CD14-positive monocyte (primary cell): Measurements from ENCODE around the gene RBM12. TPM values are rescaled to one million over a fixed set of nuclear protein-coding genes. Genes with fewer than 3 reads are reported as not detected.
A peak's percentile ranks its signal among the peaks of the same experiment; 100 is the strongest.

Experiments
- DNase-seq, 3 donors: peaks; one replicate each; pipeline ENCODE4 v3.0.0-alpha.2; 2011 to 2022
- H2AFZ ChIP-seq: 2 replicates; pipeline ENCODE4 v1.6.0; 2012; ENCODE audit warnings: mild to moderate bottlenecking, low read depth, low read length, inconsistent platforms; ENCODE audit not compliant: insufficient read depth, poor library complexity, severe bottlenecking
- H3K27ac ChIP-seq, 2 donors: 1 replicate in 1 of 2; 2 replicates in 1 of 2; pipeline ENCODE4 v1.5.1; 2012 to 2013; ENCODE audit warnings: low read length in 2 of 2, control low read depth in 1 of 2, inconsistent platforms in 1 of 2, low read depth in 1 of 2, mild to moderate bottlenecking in 1 of 2
- H3K27me3 ChIP-seq, 2 donors: one replicate each; pipeline versions ENCODE4 v1.6.0 to v1.6.1; 2011 to 2013; ENCODE audit warnings: low read length in 2 of 2; ENCODE audit not compliant: control insufficient read depth in 2 of 2, insufficient read depth in 2 of 2
- H3K36me3 ChIP-seq, 2 donors: replicated peaks in 1 of 2; 1 replicate in 1 of 2; 2 replicates in 1 of 2; pipeline versions ENCODE4 v1.5.1 to v1.6.1; 2012 to 2013; ENCODE audit warnings: low read length in 2 of 2, control low read depth in 1 of 2, inconsistent platforms in 1 of 2, mild to moderate bottlenecking in 1 of 2; ENCODE audit not compliant: insufficient read depth in 2 of 2, control insufficient read depth in 1 of 2
- H3K4me1 ChIP-seq, 2 donors: 1 replicate in 1 of 2; 2 replicates in 1 of 2; pipeline versions ENCODE4 v1.5.1 to v1.6.1; 2012 to 2013; ENCODE audit warnings: low read length in 2 of 2, control low read depth in 1 of 2, inconsistent platforms in 1 of 2, mild to moderate bottlenecking in 1 of 2, moderate library complexity in 1 of 2; ENCODE audit not compliant: insufficient read depth in 2 of 2, control insufficient read depth in 1 of 2
- H3K4me2 ChIP-seq: replicated peaks from 2 replicates; pipeline ENCODE3; 2012; ENCODE audit warnings: low read length, moderate library complexity, mild to moderate bottlenecking; ENCODE audit not compliant: poor library complexity, severe bottlenecking; ENCODE audit errors: extremely low read depth
- H3K4me3 ChIP-seq, 3 experiments: fragments of 200-600 bp in 1 of 3; sonication (generic) in 1 of 3; replicated peaks in 1 of 3; 1 replicate in 2 of 3; 2 replicates in 1 of 3; pipeline ENCODE4 v1.5.1; 2011 to 2013; ENCODE audit warnings: low read length in 3 of 3, mild to moderate bottlenecking in 3 of 3, control low read depth in 2 of 3, low read depth in 2 of 3, inconsistent platforms in 1 of 3, moderate library complexity in 1 of 3
- H3K79me2 ChIP-seq: 2 replicates; pipeline ENCODE4 v1.6.0; 2012; ENCODE audit warnings: mild to moderate bottlenecking, control low read depth, inconsistent platforms, low read length, moderate library complexity; ENCODE audit not compliant: insufficient read depth
- H3K9ac ChIP-seq: 2 replicates; pipeline ENCODE4 v1.6.0; 2017; ENCODE audit warnings: low read length, mild to moderate bottlenecking; ENCODE audit not compliant: insufficient read depth, poor library complexity, severe bottlenecking
- H3K9me3 ChIP-seq, 2 donors: replicated peaks in 1 of 2; 1 replicate in 1 of 2; 2 replicates in 1 of 2; pipeline versions ENCODE4 v1.5.1 to v1.6.1; 2012 to 2013; ENCODE audit warnings: low read length in 2 of 2, control low read depth in 1 of 2; ENCODE audit not compliant: control insufficient read depth in 1 of 2, insufficient read depth in 1 of 2
- H4K20me1 ChIP-seq: 2 replicates; pipeline ENCODE4 v1.6.0; 2012; ENCODE audit warnings: mild to moderate bottlenecking, low read length, control low read depth, moderate library complexity; ENCODE audit not compliant: insufficient read depth
- H3K27ac Mint-ChIP-seq, 7 donors: one replicate each; pipeline ENCODE4 v1.8.0; 2020; ENCODE audit warnings: mild to moderate bottlenecking in 7 of 7, mixed read lengths in 7 of 7, moderate library complexity in 6 of 7, inconsistent platforms in 2 of 7
- H3K27me3 Mint-ChIP-seq, 3 donors: one replicate each; pipeline ENCODE4 v1.8.0; 2021 to 2022; ENCODE audit warnings: low read depth in 3 of 3, mild to moderate bottlenecking in 3 of 3, mixed read lengths in 3 of 3, moderate library complexity in 3 of 3, inconsistent platforms in 1 of 3
- H3K36me3 Mint-ChIP-seq, 2 donors: one replicate each; pipeline ENCODE4 v1.8.0; 2020; ENCODE audit warnings: mixed read lengths in 2 of 2, inconsistent platforms in 1 of 2, mild to moderate bottlenecking in 1 of 2
- H3K4me1 Mint-ChIP-seq: one replicate; pipeline ENCODE4 v1.8.0; 2020; ENCODE audit warnings: mild to moderate bottlenecking, mixed read lengths
- H3K4me3 Mint-ChIP-seq, 2 donors: one replicate each; pipeline ENCODE4 v1.8.0; 2020; ENCODE audit warnings: mild to moderate bottlenecking in 2 of 2, mixed read lengths in 2 of 2, moderate library complexity in 1 of 2
- H3K9me3 Mint-ChIP-seq, 7 donors: one replicate each; pipeline ENCODE4 v1.8.0; 2020 to 2022; ENCODE audit warnings: mixed read lengths in 7 of 7, mild to moderate bottlenecking in 6 of 7, moderate library complexity in 6 of 7, inconsistent platforms in 2 of 7
- WGBS: methylation state at CpG from one replicate; pipeline ENCODE4 v1.1.5; 2013; ENCODE audit warnings: missing lambda C conversion rate; ENCODE audit not compliant: insufficient coverage; 5-methylcytosine and 5-hydroxymethylcytosine counted together
- intact Hi-C, 2 donors: fragments of 100-400 bp; cut with micrococcal nuclease; formaldehyde crosslinking; loops; one replicate each; pipeline versions ENCODE4 v1.15.0 to v1.15.1; 2023
- polyA plus RNA-seq, 3 donors: library from polyadenylated mRNA; depleted of rRNA in 1 of 3; unstranded in 2 of 3; stranded (reverse) in 1 of 3; fragments of 300-500 nt in 2 of 3; fragments of >200 nt in 1 of 3; fragmentation: Illumina TruSeq in 2 of 3; gene quantifications; 1 replicate in 2 of 3; 2 replicates in 1 of 3; pipeline ENCODE4 v1.2.3, GENCODE V29; 2012 to 2021
- TF ChIP-seq, protein P1 (sequence below): fragments of 200-600 bp; IDR thresholded peaks from one replicate; pipeline ENCODE4 v1.8.0; 2022; ENCODE audit warnings: antibody characterized with exemption, mild to moderate bottlenecking

Gene RBM12
- polyA plus RNA-seq, 3 donors = 21.5 to 32.8 (median 30.4) TPM

DNA sequence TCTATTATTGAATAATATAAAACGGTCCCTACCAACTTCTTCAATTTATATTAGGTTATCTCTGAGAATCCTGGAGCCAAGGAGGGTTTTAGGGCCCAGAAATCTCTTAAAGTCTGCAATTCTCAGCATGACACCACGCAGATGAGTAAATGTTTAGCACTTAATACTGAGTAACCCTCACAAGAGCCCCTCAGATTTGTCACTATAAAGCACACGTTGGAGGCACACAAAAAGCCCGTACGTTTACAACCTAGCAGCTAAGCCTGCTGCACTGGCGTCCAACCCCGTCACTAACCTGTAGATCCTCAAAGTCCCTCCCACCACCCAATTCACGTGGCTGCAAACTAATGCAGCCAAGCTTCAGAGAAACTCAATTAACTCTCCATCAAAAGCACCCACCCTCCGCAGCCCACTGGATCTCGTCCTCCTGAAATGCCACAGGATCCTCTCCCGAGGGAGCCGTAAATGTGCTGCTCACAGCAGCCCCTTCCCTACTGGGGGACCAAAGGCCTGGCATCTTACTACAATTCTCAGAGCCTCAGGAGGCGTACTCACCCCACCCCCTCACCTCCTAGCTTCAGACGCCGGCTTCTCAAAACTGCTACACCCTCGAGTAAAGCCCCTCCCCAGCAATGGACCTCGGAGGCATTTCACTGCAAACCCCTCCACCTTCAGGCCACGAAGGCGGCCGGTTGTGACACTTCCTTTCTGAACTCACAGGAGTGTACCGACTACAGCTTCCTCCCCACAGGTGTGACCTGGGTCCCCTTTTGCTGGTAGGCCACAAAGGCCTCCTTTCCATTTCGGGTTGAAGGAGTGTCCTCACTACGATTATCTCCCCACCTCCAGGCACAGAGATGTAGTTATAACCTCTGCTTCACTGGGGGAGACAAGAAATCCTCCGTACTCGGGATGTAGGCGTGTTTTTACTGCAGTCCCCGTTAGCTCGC lies 909 bp downstream of the RBM12 start:
- Histone ChIP-seq H3K4me1 (peaks cover 33 to 37% of the 10 kb centered on the region in 2 donors), H3K4me3 (peak overlapping the region; percentile 74 to 85 (median 85)), H2AFZ (peak overlapping the region; percentile 87), H4K20me1 (peaks cover 28% of the 10 kb centered on the region), H3K9me3 (no peaks in the 10 kb centered on the region), H3K27ac (peak overlapping the region; percentile 88 to 97), H3K9ac (peak overlapping the region; percentile 97), H3K4me2 (peak overlapping the region; percentile 90), H3K36me3 (peaks cover 6 to 7% of the 10 kb centered on the region in 2 donors), H3K79me2 (peaks cover 63% of the 10 kb centered on the region), H3K27me3 (no peaks in the 10 kb centered on the region)
- peaks cover 8 to 10% of the 10 kb centered on the region in 2 donors for H3K36me3 Mint-ChIP-seq
- peak overlapping the region; percentile 88 to 96 for H3K4me3 Mint-ChIP-seq
- intact Hi-C loops = loop anchor here (2.0 to 10.0 kb wide), 2 partner anchors 47 to 49 kb away; partner anchors contain the start of gene SPAG4 (in 1 of the 2)
- H3K9me3 Mint-ChIP-seq = peaks cover 0 to 3% (median 0%) of the 10 kb centered on the region in 7 donors
- peak; percentile 12 to 48 (median 26) for DNase-seq
- H3K27me3 Mint-ChIP-seq = no peaks in the 10 kb centered on the region
- WGBS = under 1% methylated on average over 27 of the region's 28 CpGs
- TF ChIP-seq, protein P1, sequence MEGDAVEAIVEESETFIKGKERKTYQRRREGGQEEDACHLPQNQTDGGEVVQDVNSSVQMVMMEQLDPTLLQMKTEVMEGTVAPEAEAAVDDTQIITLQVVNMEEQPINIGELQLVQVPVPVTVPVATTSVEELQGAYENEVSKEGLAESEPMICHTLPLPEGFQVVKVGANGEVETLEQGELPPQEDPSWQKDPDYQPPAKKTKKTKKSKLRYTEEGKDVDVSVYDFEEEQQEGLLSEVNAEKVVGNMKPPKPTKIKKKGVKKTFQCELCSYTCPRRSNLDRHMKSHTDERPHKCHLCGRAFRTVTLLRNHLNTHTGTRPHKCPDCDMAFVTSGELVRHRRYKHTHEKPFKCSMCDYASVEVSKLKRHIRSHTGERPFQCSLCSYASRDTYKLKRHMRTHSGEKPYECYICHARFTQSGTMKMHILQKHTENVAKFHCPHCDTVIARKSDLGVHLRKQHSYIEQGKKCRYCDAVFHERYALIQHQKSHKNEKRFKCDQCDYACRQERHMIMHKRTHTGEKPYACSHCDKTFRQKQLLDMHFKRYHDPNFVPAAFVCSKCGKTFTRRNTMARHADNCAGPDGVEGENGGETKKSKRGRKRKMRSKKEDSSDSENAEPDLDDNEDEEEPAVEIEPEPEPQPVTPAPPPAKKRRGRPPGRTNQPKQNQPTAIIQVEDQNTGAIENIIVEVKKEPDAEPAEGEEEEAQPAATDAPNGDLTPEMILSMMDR = no peak
- peak overlapping the region; percentile 97 to 100 (median 99) for H3K27ac Mint-ChIP-seq
- peaks cover 42% of the 10 kb centered on the region for H3K4me1 Mint-ChIP-seq

- Histone ChIP-seq H3K9me3 (no peaks in the 10 kb centered on the region), H3K4me3 (peak overlapping the region in 1 of 3 experiments; percentile 85), H3K4me1 (peaks cover 33 to 37% of the 10 kb centered on the region in 2 donors), H3K79me2 (peaks cover 76% of the 10 kb centered on the region), H3K36me3 (no peaks in the 10 kb centered on the region), H3K9ac (no peak overlapping the region), H4K20me1 (peaks cover 40% of the 10 kb centered on the region), H2AFZ (no peak overlapping the region), H3K27ac (peak overlapping the region in 1 of 2 donors; percentile 52), H3K4me2 (peak overlapping the region; percentile 90), H3K27me3 (no peaks in the 10 kb centered on the region)
- Mint-ChIP-seq H3K36me3 (peaks cover 0 to 1% of the 10 kb centered on the region in 2 donors), H3K9me3 (peaks cover 0 to 3% (median 0%) of the 10 kb centered on the region in 7 donors), H3K4me3 (peak overlapping the region in 1 of 2 donors; percentile 52), H3K27me3 (no peaks in the 10 kb centered on the region), H3K27ac (peak overlapping the region in 5 of 7 donors; percentile 10 to 97 (median 72)), H3K4me1 (peaks cover 43% of the 10 kb centered on the region)
- no peak for DNase-seq
- WGBS = no CpG with 5 or more reads among the region's 2 CpGs
- intact Hi-C loops = loop anchor here (2.0 to 10.0 kb wide), 2 partner anchors 46 to 48 kb away; partner anchors contain the start of gene SPAG4 (in 1 of the 2)
- TF ChIP-seq, protein P1 = no peak
These were observed 2.1 kb downstream of the RBM12 start for GRCh38 chr20:35662551-35662950.
